Measurements from ENCODE around the gene KIAA1958. TPM values are rescaled to one million over a fixed set of nuclear protein-coding genes. Genes with fewer than 3 reads are reported as not detected.
"Not testable (repeated sequence)": the region's sequence is repeated elsewhere in the genome, so short reads cannot be mapped to it uniquely, and the experiment has no call there.

KIAA1958 gene
- total and polyA plus RNA-seq, 7 donors, result 0.60 to 8.0 (median 4.3) TPM

GRCh38 chr9:112506571-112506970, 19.9 kb downstream of the KIAA1958 start:
- TF ChIP-seq CTCF (IDR thresholded peaks at IDR 0.05), result no peak
- no peak for TF ChIP-seq POLR2AphosphoS5 (IDR thresholded peaks at IDR 0.05)
- TF ChIP-seq POLR2A (IDR thresholded peaks at IDR 0.05), result no peak
- no peak for TF ChIP-seq EP300 (IDR thresholded peaks at IDR 0.05)
- DNase-seq, result no peak
- H3K9me3 ChIP-seq, result no peaks in the 10 kb centered on the region
- no peaks in the 10 kb centered on the region for H3K36me3 ChIP-seq
- H3K4me1 ChIP-seq, result no peaks in the 10 kb centered on the region
- intact Hi-C loops (cut with DNase I), result no loop called here
- no peaks in the 10 kb centered on the region for H3K27me3 ChIP-seq
- H3K4me3 ChIP-seq, result no peak overlapping the region
- no peak overlapping the region for H3K27ac ChIP-seq
- WGBS, 2 donors, result 78 to 83% methylated on average over 2 of the region's 2 CpGs

- intact Hi-C loops (cut with DNase I), result no loop called here
- WGBS, 2 donors, result 91 to 95% methylated on average over 2 of the region's 2 CpGs
- no peak overlapping the region for H3K27ac ChIP-seq
- no peaks in the 10 kb centered on the region for H3K36me3 ChIP-seq
- DNase-seq, result no peak
- no peak overlapping the region for H3K4me3 ChIP-seq
- H3K4me1 ChIP-seq, result no peaks in the 10 kb centered on the region
- H3K9me3 ChIP-seq, result no peaks in the 10 kb centered on the region
- TF ChIP-seq POLR2A (IDR thresholded peaks at IDR 0.05), result no peak
- TF ChIP-seq POLR2AphosphoS5 (IDR thresholded peaks at IDR 0.05), result no peak
- TF ChIP-seq EP300 (IDR thresholded peaks at IDR 0.05), result no peak
- no peak for TF ChIP-seq CTCF (IDR thresholded peaks at IDR 0.05)
- no peaks in the 10 kb centered on the region for H3K27me3 ChIP-seq
These were observed 20.5 kb downstream of the KIAA1958 start for GRCh38 chr9:112507001-112507680.

- Histone ChIP-seq H3K4me3 (no peak overlapping the region), H3K4me1 (no peaks in the 10 kb centered on the region), H3K9me3 (no peaks in the 10 kb centered on the region), H3K36me3 (no peaks in the 10 kb centered on the region), H3K27me3 (no peaks in the 10 kb centered on the region), H3K27ac (no peak overlapping the region)
- WGBS, 2 donors, result 81 to 85% methylated on average over 2 of the region's 2 CpGs
- intact Hi-C loops (cut with DNase I), result no loop called here
- no peak for DNase-seq
- no peak for TF ChIP-seq CTCF (IDR thresholded peaks at IDR 0.05)
- no peak for TF ChIP-seq POLR2AphosphoS5 (IDR thresholded peaks at IDR 0.05)
- TF ChIP-seq POLR2A (IDR thresholded peaks at IDR 0.05), result no peak
- no peak for TF ChIP-seq EP300 (IDR thresholded peaks at IDR 0.05)
These were observed 21.8 kb downstream of the KIAA1958 start for GRCh38 chr9:112508377-112508776.

GRCh38 chr9:112512377-112512776, 25.8 kb downstream of the KIAA1958 start:
- H3K4me3 ChIP-seq; H3K27me3 ChIP-seq; intact Hi-C loops (cut with DNase I); H3K36me3 ChIP-seq; H3K27ac ChIP-seq; DNase-seq; H3K4me1 ChIP-seq; H3K9me3 ChIP-seq: not testable (repeated sequence)
- WGBS, 2 donors, result 90 to 95% methylated on average over 3 of the region's 4 CpGs

GRCh38 chr9:112516769-112517168, 30.1 kb downstream of the KIAA1958 start:
- no peak for DNase-seq
- no peak overlapping the region for H3K4me3 ChIP-seq
- H3K27me3 ChIP-seq, result no peaks in the 10 kb centered on the region
- no peak overlapping the region for H3K27ac ChIP-seq
- 94 to 95% methylated on average over 2 of the region's 2 CpGs for WGBS, 2 donors
- intact Hi-C loops (cut with DNase I), result no loop called here
- H3K36me3 ChIP-seq, result no peaks in the 10 kb centered on the region
- TF ChIP-seq EP300 (IDR thresholded peaks at IDR 0.05), result no peak
- TF ChIP-seq POLR2A (IDR thresholded peaks at IDR 0.05), result no peak
- no peak for TF ChIP-seq CTCF (IDR thresholded peaks at IDR 0.05)
- TF ChIP-seq POLR2AphosphoS5 (IDR thresholded peaks at IDR 0.05), result no peak
- H3K9me3 ChIP-seq, result no peaks in the 10 kb centered on the region
- H3K4me1 ChIP-seq, result no peaks in the 10 kb centered on the region

All from sigmoid colon (tissue), 7 donors.